ENCODE results near the gene EIF4E2.

GRCh38 chr2:232508251-232508650 is 42.2 kb upstream of the EIF4E2 start:
- TF ChIP-seq CTCF (IDR thresholded peaks at IDR 0.05) (no peak), POLR2A (IDR thresholded peaks at IDR 0.05) (no peak)
